Right forelimb (tissue), 1 donor: ENCODE measurements around the gene KLK12.

Experiments
- DNase-seq: peaks from one replicate; pipeline ENCODE4 v3.0.0-alpha.2; 2018

The KLK12 gene, protein sequence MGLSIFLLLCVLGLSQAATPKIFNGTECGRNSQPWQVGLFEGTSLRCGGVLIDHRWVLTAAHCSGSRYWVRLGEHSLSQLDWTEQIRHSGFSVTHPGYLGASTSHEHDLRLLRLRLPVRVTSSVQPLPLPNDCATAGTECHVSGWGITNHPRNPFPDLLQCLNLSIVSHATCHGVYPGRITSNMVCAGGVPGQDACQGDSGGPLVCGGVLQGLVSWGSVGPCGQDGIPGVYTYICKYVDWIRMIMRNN

GRCh38 chr19:51034704-51035103, at the start of gene KLK12:
Gene KLK12 (minus strand): TSS chr19:51035002. CDS start chr19:51034621, 381 bp downstream.
- DNase-seq: no peak

DNA sequence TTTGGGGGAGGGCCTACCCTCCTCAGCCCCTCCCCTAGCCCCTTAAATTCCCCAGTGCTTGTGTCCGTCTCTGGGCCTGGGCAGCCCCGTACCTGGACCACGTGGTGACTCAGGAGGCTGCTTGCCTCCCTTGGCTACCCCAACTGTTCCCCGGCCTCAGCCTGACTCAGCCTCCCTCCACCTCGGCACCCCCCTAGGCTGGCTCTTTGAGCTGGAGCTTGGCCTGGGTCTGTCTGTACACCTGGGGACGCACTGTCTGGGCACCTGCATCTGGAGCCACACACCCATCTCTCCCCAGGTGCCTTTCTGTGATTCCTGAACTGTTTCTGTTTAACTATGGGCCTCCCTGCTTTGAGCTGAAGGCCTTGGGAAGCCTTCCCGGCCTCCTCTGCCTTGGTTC, 49.7 kb upstream of the KLK12 start:
- DNase-seq: no peak

- no peak for DNase-seq
Measured at GRCh38 chr19:51083783-51084182, 49.0 kb upstream of the KLK12 start.

GRCh38 chr19:51083181-51083580, 48.4 kb upstream of the KLK12 start:
- no peak for DNase-seq

DNA sequence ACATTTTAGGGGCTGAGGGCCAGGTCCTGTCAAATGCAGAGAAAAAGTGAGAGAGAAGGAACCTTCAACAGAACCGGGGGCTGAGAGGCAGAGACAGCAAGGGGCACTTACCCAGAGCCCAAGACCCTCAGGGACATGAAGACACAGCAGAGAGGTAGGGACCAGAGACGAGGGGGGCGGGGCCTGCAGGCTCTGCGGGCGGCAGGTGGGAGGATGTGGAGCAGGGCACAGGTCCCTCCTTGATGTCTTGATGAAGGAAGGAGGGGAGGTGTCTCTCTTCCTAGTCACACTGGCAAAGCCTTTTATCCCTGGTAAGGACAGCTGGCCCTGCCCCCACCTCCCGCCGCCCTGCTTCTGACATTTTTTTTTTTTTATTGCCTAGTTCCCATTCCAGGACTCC, 47.8 kb upstream of the KLK12 start, which contains the start of gene KLK14:
KLK14 (minus strand) TSS at position 277 of the 400 bp plus-strand sequence; CDS start at position 4, 273 bp downstream.
- DNase-seq: no peak

DNA sequence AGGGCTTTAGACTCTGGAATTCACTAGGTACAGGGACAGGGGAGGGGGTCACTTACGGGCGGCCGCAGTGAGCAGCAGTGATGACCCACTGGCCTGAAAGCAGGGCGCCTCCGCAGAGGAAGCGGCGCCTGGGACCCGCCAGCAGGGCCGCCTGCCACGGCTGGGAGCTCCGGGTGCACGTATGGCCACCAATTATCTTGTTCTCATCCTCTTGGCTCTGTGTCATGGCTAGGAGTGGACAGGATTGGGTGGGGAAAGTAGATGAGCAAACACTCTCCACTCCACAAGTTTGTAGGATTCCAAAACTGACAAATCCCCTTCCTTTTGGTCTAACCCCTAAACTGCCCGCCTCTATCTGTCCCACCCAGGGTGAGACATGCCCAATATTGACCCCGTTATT, 46.7 kb upstream of the KLK12 start:
- no peak for DNase-seq

DNA sequence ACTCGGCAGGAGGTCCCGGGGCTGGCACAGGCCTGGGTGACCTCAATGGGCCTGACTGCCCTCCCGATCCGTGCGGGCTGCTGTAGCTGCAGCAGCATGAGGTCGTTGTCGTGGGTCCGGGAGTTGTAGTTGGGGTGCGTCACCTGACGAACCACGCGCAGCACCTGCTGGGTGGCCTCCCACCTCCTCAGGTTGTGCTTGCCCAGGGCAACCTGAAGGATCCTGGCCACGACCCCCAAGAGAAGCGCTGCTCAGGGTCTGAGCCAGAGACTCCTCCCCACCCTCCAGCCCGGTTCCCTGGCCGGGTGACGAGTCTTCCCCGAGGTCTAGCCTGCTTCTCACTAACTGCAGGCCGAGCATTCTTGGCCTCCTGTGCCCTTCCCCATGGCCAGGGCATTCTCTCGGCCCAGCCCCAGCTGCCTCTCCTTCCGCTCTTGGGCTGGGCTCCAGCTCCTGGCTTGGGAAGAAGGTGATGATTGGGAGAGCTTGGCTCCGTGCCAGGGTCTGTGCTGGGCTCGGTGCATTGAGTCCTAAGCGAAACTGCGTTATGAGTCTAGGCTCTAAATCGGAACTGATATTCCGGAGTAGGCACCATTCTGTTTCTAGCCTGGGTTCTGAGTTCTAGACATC, 44.8 kb upstream of the KLK12 start:
- DNase-seq: no peak

DNA sequence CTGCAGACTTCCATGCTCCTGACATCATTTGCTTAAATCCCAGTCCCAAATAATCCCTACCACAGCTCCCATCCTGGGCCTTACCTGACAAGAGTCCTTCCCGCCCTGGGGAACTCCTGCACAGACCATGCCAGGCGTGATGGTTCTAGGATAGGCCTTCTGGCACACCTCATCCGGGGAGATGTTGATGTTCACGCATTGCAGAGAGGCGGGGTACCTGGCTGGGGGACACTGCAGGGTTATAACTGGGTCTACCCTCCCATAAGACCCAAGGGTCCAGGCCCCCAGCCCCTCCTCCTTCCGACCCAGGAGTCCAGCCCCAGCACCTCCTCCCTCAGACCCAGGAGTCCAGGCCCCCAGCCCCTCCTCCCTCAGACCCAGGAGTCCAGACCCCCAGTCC, 43.9 kb upstream of the KLK12 start:
- DNase-seq: no peak

GRCh38 chr19:51078104-51078503, 43.3 kb upstream of the KLK12 start:
- no peak for DNase-seq

DNA sequence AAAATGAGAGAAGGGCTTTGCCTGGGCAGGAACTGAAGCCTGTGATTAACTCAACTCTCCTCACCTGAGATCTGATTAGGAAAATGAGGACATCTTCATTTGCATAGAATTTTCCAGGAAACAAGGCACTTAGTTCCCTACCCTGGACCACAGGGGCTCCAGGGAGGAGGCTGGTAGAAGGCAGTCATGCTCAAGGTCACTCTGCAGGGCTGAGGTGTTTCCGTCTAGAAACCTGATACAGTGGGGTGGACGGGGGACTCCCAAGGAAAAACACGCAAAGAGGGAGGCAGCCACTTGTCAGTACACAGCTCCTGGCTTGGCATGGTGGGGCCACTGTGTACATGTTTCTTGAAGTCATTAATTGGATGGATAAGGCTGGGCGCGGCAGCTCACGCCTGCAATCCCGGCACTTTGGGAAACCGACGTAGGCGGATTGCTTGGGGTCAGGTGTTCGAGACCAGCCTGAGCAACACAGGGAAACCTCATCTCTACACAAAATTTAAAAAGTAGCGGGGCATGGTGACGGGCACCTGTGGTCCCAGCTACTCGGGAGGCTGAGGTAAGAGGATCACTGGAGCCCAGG, 41.9 kb upstream of the KLK12 start:
- no peak for DNase-seq

DNA sequence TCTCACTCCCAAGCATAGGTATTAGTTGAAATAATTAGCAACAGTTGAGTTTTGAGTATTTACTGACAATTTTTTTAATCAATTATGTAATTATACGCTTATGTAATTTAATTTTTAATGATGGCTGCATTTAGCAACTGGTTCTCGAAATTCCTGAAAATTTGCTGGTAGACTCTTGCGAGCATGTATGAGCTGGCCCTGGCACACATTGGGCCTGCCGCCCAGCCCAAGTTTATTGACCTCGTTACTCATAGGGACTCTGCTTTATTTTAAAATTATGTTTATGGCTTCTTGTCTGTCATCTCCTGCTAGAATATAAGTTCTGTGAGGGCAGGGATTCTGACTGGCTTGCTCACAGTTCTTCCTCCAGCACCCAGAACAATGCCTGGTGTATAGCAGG, 41.2 kb upstream of the KLK12 start:
- no peak for DNase-seq

DNA sequence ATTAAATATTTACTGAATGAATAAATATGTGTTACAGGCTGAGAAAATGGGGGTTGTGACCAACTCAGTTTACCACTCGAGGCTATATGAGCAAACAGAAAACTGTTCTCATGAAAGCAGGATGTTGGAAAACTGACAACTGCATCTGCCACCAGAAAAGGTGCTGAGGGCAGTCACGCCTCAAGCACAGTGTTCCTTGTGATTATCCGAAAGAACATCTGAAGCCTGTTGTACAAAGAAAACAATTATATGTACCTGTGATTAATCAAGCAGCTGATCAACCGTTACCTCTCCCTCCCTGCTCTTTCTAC, 36.2 kb upstream of the KLK12 start:
- DNase-seq: no peak

- no peak for DNase-seq
Measured at GRCh38 chr19:51070334-51071094, 35.7 kb upstream of the KLK12 start.

- DNase-seq: no peak
Measured at GRCh38 chr19:51066393-51067186, 31.8 kb upstream of the KLK12 start.

- no peak for DNase-seq
Measured at GRCh38 chr19:51065221-51065960, 30.6 kb upstream of the KLK12 start.

DNA sequence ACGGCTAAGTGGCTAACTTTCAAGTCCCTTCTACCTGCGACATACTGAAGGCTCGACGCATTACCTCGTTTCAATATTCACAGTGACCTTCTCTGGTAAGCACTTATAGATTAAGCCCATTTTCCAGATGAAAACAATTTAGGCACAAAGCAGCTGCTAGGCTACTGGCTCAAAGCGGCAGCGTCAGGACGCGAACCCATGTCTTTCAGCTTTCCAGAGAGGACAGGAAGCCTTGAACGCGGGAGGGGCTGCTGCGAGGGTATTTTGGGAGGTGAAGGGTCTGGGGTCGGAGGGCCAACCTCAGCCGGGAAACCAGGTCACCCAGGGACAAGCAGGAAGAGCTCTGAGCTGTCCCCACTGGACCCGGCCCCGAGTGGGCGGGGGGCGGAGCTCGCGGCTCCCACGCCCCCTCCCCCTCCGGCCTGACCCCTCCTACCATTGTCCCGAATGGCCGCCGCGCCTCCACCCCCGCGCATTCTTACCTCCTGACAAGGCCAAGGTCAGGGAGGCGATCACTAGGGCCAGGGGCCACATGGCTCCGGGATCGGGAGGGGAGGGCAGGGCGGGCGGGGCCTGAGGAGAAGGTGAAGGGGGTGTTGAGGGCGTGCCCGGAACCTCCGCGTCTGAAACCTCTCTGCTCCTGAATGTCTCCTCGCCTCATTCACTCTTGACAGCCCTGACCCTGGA, 29.9 kb upstream of the KLK12 start, which contains the start of gene KLK13:
KLK13 (minus strand) TSS at position 559 of the 687 bp plus-strand sequence; CDS start at position 534, 25 bp downstream.
- no peak for DNase-seq

GRCh38 chr19:51063664-51064063, 28.9 kb upstream of the KLK12 start:
- DNase-seq: no peak

DNA sequence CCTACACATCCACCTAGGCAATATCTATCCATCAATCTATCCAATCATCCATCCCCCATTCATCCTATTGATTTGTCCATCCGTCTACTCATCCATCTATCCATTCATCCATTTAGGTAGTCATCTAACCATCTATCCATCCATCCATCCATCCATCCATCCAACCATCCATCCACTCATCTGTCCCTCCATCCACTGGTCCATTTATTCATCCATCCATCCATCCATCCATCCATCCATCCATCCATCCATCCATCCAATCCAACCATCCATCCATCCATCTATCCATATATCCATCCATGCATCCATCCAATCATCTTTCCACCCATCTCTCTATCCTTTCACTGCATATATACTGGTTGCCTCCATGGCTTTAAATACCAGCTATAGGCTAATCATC, 26.2 kb upstream of the KLK12 start:
- DNase-seq: no peak

GRCh38 chr19:51060336-51060735, 25.5 kb upstream of the KLK12 start:
- no peak for DNase-seq

DNA sequence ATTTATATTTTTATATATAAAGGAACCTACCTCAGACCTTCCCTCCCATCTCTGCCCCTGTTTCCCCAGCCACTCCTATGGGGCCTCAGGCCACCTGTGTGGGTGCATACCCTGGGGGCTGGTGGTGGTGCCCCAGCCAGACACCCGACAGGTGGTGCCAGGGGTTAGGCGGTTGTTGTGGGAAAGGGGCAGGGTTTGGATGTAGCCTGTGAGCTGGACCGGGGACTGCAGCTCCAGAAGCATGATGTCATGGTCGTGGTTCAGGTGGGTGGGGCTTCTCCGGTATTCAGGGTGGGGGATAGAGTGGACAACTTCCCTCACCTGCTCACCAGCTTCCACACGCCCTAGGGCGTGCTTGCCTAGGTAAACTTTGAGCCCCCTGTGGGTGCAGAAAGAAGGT, 24.9 kb upstream of the KLK12 start:
- no peak for DNase-seq

GRCh38 chr19:51055866-51056265, 21.1 kb upstream of the KLK12 start:
- DNase-seq: no peak

GRCh38 chr19:51047031-51047335, 12.2 kb upstream of the KLK12 start:
- no peak for DNase-seq
